22Rv1 (cell line): ENCODE data around the gene TMEM51.

Source experiments
- H3K27ac ChIP-seq: fragments of 450-650 bp; 2 replicates; pipeline ENCODE4 v1.5.1; 2017
- ZFX ChIP-seq: fragments of 450-650 bp; IDR thresholded peaks from 2 replicates; pipeline ENCODE4 v1.6.1; 2017; ENCODE audit warnings: antibody characterized with exemption, borderline replicate concordance
- TF ChIP-seq, protein P1 (sequence below): fragments of 450-650 bp; IDR thresholded peaks from 2 replicates; pipeline ENCODE4 v1.5.1; 2017; ENCODE audit warnings: mild to moderate bottlenecking

Gene TMEM51

DNA sequence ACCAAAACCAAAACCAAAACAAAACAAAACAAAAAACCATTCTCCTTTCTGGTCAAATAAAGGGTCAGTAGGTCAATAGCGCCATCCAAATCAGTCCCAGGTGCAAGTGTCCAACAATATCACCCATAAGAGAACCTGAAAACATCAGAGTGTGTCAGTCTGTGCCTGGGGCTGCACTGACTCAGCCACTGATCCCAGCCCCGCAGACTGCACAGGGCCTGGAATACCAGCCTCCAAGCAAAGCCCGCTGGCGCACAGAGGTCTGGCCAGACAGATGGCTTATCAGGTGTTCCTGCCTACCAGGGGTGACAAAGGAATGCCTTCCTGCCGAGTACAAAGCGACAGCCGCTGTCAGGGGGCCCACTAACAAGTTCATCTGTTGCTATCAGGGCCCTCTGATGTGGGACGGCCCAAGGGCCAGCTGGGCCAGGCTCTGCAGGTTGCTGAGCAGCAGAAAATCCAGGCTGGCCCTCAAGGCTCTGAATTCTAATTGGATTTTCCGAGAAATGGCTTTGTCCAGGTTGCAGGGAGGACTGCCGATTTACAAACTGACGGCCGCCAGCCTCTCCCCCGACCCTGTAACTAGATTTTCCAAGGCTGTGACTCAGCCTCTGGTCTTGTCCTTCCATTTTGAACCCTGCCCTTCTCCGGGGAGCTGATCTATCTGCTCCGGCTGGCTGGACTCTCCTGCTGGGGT is 13.7 kb upstream of the TMEM51 start:
- no peak overlapping the region for H3K27ac ChIP-seq
- TF ChIP-seq ZFX = no peak
- TF ChIP-seq, protein P1, sequence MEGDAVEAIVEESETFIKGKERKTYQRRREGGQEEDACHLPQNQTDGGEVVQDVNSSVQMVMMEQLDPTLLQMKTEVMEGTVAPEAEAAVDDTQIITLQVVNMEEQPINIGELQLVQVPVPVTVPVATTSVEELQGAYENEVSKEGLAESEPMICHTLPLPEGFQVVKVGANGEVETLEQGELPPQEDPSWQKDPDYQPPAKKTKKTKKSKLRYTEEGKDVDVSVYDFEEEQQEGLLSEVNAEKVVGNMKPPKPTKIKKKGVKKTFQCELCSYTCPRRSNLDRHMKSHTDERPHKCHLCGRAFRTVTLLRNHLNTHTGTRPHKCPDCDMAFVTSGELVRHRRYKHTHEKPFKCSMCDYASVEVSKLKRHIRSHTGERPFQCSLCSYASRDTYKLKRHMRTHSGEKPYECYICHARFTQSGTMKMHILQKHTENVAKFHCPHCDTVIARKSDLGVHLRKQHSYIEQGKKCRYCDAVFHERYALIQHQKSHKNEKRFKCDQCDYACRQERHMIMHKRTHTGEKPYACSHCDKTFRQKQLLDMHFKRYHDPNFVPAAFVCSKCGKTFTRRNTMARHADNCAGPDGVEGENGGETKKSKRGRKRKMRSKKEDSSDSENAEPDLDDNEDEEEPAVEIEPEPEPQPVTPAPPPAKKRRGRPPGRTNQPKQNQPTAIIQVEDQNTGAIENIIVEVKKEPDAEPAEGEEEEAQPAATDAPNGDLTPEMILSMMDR = no peak

DNA sequence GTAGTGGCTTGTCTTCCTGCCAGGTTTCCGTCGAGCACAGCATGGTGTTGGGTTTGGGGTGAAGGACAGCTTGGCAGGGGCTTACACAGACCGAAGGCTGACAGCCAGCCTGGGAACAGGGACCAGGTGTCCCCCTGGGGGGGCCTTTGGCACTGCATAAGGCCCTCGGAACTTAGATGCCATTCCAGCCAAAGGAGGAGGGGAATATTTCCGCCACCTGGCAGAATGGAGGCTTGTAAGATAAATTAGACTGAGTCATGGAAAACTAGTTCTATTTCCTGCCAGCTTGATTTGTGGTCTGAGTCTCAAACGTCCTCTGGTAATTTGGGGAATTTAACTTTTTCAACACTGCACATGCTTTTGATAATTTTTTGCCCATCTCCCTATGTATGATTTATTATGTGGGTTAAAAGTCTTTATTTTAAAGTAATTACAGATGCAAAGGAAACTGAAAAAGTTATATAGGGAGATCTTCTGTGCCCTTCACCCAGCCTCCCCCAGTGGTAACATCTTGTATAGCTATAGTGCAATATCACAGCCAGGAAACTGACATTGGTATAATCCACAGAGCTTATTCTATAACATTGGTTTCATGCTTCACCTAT is 11.5 kb upstream of the TMEM51 start:
- TF ChIP-seq ZFX = no peak
- TF ChIP-seq, protein P1 = no peak

DNA sequence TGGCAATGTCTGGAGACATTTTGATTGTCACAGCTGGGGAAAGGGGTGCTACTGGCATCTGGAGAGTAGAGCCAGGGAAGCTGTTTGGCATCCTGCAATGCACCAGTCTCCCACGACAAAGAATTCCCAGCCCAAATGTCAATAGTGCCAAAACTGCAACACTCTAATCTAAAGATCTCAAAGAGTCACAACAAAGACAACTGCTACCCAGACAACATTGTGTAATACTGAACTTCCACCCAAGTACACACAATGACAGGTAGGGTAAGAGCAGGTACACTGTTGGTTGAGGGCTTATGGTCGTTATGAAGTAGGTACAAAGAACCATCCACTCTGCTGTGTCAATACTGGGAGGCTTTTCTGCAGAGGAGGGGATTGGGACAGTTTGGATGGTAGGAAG is 8.2 kb upstream of the TMEM51 start:
- no peak overlapping the region for H3K27ac ChIP-seq
- TF ChIP-seq ZFX = no peak
- TF ChIP-seq, protein P1 = no peak

More for the DNA sequence above, 11.5 kb upstream of the TMEM51 start:
- H3K27ac ChIP-seq = no peak overlapping the region

DNA sequence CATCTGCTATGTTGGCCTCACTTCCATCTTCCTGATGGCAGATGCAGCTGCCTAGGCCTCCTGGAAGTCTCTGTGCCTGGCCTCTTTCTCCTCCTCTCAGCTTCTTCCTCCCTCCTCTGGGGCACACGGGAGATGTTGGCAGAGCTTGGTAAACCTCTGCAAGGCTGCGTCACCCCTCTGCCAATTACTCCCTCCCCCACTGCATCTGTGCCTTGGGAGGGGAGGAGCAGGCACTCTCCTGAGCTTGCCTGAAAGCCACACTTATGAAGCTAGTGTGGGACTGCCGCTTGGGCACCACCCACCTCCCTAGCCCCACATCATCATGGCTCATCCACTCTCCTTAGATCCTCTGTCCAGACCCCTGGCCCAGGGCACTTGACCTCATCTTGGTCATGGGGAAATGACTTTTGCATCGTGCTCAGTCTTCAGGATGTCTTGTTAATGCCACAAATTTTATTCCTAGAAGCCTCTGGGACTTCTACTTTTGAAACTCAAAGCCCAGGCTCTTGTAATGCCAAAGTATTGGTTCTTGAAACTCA is 7.3 kb upstream of the TMEM51 start:
- H3K27ac ChIP-seq = no peak overlapping the region
- no peak for TF ChIP-seq ZFX
- TF ChIP-seq, protein P1 = no peak

DNA sequence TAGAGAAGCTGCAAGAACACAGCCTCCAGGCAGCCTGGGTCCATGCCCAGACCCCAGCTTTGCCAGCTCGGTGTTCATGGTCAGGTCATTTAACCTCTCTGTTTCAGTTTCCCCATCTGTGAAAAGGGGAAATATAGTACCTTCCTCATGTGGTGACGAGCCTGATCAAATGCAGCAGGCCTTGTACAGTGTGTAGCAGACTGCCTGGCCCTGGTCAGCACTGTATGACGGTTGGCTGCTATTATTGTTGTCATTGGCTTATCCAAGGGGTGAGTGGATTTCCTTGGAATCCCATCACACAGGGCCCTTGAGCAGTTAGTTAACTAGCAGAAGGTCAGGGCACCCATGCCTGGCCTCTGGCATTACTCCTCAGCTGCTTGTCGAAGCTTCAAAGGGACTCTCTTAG is 6.6 kb upstream of the TMEM51 start:
- H3K27ac ChIP-seq = no peak overlapping the region
- no peak for TF ChIP-seq ZFX
- TF ChIP-seq, protein P1 = no peak

DNA sequence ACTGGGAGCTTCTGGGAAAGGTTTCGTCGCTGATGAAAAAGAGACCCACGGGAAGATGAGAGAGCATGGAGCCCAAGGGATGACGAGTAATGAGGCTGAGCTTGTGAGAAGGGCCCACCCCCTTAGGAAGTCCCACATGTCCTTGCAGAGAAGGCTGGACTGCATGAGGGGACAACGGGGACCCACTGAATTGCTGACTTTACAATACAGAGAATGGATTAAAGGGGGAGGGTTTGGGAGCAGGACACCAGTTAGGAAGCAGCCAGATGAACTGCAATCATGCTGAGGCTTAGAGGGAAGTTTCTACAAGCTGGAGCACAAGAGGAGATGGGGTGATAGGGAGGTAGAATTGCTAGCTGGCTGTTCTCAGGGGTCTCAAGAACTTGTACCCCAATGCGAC is 5.5 kb upstream of the TMEM51 start:
- TF ChIP-seq, protein P1 = no peak
- TF ChIP-seq ZFX = no peak
- no peak overlapping the region for H3K27ac ChIP-seq

DNA sequence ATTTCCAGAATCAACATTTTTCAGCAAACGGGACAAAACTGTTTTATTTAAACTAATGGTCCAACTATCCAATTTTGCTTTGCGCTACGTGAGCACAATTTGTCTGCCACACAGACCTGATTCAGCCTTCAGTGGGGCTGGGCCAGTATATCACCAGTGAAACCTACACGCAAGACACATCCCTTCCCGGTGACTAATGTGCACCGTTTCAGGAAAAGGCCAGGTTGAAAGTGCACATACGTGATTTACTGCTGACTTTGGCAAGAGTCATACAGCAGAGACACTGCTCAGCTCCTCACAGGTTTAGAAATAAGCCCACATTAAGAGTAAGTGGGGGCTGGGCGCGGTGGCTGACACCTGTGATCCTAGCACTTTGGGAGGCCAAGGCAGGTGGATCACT is 5.1 kb upstream of the TMEM51 start:
- TF ChIP-seq, protein P1 = no peak
- TF ChIP-seq ZFX = no peak
- H3K27ac ChIP-seq = no peak overlapping the region
